GM19193 (cell line): ENCODE measurements around the gene ZDHHC24.

Source experiments
- POLR2A ChIP-seq: IDR thresholded peaks from 4 replicates; pipeline ENCODE4 v1.6.1; 2011; ENCODE audit not compliant: insufficient read depth, insufficient read length; ENCODE audit errors: extremely low read depth

The ZDHHC24 gene

DNA sequence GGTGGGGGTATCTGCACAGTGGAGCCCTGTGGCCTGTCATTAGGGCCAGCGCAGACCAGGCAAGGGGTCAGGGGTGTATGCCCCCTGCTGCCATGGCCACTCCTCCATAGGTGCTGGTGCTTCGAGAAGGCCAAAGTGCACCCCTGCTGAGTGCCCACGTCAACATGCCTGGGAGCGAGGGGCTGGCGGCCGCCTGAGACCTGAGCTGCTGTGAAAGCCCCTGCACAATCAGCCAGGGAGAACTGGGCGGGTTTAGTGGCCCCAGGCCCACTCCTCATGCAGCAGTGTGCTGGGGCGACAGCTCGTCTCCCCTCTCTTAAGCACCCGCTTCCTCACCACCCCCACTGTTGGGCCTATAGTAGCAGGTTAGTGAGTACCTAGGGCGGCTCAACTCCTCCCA, 14.0 kb downstream of the ZDHHC24 start:
- no peak for TF ChIP-seq POLR2A

DNA sequence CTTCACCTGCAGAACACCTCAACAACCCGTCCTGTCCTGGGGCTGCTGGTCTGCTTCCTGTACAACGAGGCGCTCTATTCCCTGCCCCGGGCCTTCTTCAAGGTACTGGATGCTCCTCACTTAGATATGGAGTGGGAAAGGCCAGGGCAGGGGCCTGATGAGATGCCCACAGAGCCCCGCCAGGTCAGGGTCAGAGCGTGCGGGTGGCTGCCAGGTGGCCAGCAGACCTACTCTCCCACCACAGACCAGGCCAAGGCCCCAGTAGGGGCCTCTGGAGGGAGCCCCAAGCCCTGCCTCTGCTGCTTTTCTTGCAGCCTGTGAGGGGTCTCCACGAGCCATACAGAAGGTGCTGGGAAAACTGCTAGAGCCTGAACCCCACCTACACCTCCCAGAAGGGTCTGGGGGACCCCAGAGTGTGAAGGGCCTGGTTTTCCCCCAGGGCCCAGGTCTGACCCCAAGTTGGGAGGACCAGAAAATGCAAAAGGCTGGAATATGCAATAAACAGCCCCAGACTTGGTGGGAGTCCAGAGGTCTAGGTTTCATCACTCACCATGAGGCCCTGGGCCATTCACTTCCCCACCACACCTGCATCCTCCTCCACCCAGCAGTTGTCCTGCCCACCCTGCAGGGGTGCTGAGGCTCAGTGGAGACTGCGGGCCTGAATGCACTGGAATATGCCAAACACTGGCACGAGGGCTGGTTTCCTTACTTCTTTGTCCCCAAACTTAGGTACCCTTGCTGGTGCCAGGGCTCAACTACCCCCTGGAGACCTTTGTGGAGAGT, 14.7 kb downstream of the ZDHHC24 start:
- no peak for TF ChIP-seq POLR2A

DNA sequence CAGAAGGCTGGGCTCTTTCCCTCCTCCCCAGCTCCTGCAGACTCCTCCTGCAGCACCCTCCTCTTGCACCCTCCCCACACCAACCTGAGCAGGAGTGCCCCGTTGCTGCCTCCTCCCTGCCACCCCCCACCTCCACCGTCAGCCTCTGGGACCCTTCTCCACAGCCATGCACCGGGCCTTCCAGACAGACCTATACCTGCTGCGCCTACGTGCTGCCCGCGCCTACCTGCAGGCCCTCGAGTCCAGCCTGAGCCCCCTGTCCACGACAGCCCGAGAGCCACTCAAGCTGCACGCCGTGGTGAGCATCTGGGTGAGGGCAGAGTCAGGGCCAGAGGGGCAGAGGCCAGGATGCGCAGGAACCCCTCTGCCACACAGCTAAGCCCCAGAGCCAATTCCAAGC, 16.2 kb downstream of the ZDHHC24 start:
- TF ChIP-seq POLR2A: no peak

DNA sequence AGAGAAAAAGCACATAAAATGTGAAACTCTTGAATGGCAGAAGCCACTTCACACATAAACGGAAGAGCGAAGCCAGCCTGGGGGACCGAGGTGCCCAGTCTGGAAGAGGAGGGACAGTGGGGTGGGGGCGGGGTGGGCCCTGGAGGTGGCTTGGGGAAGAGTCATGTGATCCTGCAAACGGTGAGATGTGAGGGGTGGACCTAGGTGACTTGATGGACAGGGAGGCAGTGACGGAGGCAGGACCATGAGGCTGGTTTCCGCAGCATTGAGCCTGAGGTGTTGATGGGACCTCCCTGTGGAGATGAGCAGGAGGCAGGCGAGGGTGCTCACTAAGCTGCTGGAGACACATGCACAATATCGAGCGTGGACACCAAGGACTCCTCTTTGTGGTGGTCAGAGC, 16.8 kb downstream of the ZDHHC24 start:
- no peak for TF ChIP-seq POLR2A

DNA sequence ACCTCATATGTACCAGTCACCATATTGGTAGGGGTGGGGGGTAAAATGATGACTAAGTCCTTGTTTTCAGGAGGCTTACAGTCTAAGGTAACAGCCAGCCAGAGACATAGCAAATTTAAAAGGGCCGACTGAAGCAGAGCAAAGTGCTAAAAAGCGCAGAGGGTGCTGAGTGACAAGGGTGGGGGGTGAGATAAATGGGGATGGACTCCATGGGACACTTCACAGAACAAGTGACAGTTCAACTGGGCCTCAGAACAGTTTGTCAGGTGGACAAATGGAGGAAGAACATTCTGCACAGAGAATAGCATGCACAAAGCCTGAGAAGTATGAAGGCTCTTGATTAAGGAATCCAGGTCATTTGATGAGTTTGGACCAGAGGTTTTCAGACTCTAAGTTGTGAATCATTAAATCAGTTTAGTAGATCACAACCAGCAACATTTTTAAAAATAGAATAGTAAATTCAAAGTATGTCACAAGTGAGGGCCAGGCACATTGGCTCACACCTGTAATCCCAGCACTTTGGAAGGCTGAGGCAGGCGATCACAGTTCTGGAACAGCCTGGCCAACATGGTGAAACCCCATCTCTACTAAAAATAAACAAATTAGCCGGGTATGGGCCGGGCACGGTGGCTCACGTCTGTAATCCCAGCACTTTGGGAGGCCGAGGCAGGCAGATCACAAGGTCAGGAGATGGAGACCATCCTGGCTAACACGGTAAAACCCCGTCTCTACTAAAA, 21.4 kb downstream of the ZDHHC24 start:
- no peak for TF ChIP-seq POLR2A

DNA sequence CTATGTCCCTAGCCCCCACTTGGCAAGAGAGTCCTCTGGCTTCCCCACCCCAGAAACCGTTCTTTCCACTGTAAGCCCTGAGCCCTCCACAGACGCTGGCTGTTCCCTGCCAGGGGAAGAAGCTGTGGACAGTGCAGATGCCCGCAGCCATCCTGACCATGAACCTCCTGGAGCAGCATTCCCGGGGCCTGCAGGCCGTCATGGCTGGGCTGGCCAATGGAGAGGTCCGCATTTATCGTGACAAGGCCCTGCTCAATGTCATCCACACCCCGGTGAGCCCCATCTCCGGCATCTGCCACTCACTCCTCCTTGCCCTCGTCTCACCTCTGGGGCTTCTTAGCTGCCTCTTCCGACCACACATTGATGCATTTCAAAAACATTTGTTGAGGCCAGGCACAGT, 22.2 kb downstream of the ZDHHC24 start:
- no peak for TF ChIP-seq POLR2A

DNA sequence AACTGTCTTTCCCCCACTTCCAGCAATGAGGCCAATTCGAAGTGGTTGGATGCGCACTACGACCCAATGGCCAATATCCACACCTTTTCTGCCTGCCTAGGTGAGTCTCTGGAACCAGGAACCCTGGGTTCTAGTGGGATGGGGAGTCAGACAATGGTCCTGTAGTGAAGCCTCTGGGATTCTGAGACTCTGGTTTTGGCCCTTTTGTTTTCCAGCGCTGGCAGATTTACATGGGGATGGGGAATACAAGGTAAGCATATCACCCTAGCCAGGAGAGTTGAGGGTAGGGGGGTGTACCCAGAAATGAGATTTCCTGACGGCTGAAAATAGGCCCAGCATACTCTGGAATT, 34.9 kb downstream of the ZDHHC24 start:
- no peak for TF ChIP-seq POLR2A

DNA sequence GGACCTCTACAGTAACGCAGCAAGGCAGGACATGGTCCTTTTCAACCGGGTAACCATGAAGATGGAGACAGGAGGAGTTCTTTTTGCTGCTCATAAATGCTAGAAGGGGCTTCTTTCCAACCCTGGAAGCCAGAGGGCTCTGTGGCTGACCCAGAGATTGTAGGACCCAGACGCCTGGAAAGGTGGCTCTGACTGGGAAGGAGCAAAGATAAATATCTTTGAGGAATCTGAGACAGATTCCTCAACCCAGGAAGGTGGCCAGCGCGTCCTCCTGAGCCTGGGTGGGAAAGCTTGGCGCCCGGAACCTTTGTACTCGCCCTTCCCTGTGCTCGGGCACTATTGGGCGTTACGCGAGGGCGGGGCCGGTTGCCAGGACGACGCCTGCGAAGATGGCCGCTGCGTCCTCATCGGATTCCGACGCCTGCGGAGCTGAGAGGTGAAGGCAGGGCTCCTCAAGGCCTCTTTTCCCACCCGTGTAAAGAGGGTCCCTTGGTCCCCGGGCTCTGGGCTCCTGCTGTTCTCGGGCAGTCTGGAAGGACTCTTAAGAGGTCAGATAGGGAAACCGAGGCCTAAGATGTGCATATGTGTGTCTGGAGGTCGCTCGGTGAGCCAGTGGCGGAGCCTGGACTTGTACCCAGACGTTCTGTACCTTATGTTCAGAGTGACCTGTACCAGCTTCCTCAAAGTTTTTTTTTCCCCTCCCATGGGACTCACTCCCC, 35.4 kb downstream of the ZDHHC24 start, which contains the start of gene BBS1:
BBS1 (plus strand) TSS at position 365 of the 719 bp plus-strand sequence; CDS start at position 390, 25 bp downstream.
- TF ChIP-seq POLR2A: peak; percentile 67

DNA sequence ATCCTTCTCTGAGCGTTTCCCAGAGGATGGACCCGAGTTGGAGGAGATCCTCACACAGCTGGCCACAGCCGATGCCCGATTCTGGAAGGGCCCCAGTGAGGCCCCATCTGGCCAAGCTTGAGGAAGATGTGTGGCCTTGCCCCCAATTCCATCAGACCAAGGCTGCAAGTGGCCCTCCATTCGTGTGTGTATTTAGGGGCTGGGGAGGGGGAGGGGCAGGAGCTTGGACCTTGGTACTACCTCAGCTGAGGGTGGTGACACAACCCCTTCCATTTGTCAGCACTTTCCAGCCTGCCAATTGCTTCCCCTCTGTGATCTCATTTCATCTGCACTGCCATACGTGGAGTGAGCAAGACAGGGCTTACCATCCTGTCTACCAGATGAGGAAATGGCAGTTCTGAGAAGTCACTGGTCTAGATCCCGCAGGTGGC, 36.7 kb downstream of the ZDHHC24 start:
- no peak for TF ChIP-seq POLR2A

DNA sequence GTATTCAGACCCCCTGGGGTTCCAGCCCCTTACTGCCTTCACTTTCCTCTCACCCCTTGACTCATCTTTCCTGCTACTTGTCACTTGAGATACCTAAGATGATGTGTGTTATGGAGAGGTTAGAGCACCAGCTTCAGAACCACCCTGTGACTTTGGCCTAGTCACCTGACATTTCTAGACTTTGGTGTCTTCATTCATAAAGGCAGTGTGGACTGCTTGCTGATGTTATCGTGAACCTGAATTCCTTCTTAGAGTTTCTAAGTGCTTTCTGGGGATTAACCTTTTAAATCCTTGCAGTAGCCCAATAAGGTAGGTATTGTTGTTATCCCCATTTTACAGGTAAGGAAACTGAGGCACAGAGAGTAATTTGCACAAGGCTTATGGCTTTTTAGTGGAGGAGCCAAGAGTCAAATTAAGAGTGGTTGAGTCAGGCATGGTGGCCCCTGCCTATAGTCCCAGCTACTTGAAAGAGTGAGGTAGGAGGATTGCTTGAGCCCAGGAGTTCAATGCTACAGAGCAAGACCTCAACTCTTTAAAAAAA, 40.5 kb downstream of the ZDHHC24 start:
- no peak for TF ChIP-seq POLR2A

DNA sequence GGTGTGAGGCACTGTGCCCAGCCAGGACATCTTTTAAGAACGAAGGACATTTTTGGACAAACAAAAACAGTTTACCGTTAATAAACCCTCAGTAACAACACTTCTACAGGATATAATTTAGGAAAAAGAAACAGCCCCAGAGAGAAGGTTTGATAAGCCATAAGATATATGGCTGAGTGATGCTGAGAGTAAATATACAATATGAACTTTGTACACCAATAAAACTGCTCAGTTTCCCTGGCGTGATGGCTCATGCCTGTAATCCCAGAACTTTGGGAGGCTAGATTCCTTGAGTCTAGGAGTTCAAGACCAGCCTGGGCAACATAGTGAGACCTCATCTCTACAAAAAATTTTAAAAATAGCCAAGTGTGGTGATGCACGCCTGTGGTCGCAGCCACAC, 47.3 kb downstream of the ZDHHC24 start:
- no peak for TF ChIP-seq POLR2A

DNA sequence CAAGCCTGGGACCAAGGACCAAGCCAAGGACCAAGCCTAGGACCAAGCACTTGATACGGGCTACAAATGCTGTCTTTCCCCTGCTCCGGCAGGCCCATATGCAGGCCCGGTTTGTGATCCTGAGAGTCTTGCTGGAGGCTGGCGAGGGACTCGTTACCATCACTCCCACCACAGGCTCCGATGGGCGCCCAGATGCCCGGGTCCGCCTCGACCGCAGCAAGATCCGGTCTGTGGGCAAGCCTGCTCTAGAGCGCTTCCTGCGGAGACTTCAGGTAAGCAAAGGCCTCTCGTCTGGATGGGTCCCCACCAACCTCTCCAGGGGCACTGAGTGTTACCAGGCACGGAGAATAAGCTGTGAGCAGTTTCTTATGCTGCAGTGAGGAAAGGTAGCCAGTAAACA, 48.6 kb downstream of the ZDHHC24 start:
- TF ChIP-seq POLR2A: no peak

DNA sequence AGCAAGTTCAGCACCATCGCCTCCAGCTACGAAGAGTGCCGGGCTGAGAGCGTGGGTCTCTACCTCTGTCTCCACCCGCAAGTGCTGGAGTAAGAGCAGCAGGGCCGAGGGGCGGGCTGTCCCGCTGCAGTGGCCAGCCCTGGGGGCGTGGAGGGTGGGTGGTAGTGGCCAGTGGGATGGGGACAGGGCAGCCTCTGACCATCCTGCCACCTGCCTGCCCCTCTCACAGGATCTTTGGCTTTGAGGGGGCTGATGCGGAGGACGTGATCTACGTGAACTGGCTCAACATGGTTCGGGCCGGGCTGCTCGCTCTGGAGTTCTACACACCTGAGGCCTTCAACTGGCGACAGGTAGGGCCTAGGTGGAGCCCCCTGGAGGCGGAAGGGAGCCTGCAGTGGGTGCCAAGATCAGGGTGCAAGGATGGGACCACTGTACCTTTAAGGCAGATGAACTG, 50.4 kb downstream of the ZDHHC24 start:
- no peak for TF ChIP-seq POLR2A

DNA sequence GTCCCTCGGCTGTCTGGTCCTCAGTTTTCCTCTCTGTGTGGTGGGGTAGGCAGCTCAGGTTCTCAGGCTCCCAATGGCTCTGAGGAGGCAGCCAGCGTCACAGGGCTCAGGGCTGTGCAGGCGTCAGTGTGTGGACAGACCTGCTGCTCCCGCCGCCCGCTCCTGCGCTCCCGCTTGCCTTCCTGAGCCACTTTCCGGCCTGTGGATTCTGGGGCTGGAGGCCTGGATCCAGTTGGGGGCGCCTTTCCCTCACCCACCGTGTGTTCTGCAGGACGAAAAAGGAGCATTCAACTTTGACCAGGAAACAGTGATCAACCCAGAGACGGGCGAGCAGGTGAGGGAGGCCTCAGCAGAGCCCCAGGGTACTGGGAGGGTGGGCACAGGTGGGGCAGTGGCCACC, 50.9 kb downstream of the ZDHHC24 start:
- TF ChIP-seq POLR2A: no peak

DNA sequence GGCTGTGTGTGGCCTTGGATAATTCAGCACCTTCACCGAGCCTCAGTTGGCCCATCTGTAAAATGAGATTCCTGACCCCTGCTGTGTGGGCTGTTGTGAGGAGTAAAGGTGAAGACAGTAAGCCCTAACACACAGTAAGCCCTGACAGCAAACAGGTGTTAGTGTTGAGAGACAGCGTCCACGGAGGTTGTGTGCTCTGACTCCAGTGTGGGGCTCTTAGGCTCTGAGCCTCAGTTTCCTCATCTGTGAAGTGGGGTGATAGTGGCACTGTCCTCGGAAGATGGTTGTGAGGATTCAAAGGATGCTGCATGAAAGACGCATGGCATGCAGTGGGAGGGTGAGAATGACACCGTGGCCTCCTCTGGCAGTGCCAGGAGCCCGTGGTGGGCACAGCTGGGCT, 51.4 kb downstream of the ZDHHC24 start:
- TF ChIP-seq POLR2A: no peak

DNA sequence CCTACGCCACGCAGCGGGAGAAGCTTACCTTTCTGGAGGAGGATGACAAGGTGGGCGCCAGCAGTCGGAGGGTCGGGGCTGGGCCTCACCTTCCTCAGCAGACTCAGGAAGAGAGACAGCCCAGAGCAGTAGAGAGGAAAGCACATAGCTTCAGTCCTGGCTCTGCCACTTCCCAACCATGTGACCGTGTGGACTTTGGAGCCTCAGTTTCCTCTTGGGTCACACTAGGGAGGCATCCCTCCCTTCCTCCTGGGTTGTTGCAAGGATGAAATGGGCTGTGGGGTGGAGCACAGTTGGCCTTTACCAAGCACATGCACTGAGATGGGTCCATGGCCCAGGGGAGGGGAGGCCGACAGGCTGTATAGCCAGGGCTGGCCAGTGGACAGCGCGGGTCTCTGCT, 52.7 kb downstream of the ZDHHC24 start:
- TF ChIP-seq POLR2A: no peak
